ENCODE measurements around the gene PRDM16. TPM values are rescaled to one million over a fixed set of nuclear protein-coding genes. Genes with fewer than 3 reads are reported as not detected.

PRDM16 gene
- total and polyA plus RNA-seq, 4 donors, result 5.0 to 80.7 (median 41.5) TPM

DNA sequence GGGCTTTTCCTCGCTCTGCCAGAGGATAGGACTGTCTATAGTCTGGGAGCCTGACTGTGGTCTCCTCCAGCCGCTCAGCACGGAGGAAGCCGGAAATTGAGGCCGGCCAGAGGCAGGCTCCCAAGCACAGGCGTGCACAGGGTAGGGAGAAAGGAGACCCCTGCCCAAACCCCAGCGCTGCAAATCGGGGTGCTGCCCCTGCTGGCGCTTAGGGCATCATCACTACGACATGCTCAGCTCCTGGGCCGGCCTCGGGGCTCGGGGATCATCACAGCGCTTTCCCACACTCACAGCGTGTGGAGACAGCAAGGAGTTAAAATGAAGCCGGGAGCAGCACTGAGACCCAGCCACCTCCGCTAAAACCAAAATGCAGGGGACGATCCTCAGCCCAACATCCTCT lies 322.7 kb downstream of the PRDM16 start:
- ATAC-seq (ENCODE audit: low FRiP score) (no peak), DNase-seq (no peak)
- Histone ChIP-seq H3K36me3 (ENCODE audit: control insufficient read depth in 1 of 2, insufficient read depth in 2 of 2, low read length in 1 of 2) (no peaks in the 10 kb centered on the region), H3K9me3 (ENCODE audit: control insufficient read depth, low read length) (no peaks in the 10 kb centered on the region), H3K27ac (ENCODE audit: low read depth in 1 of 2, low read length in 2 of 2) (peak overlapping the region; percentile 2 to 31), H3K4me1 (ENCODE audit: control insufficient read depth in 1 of 2, insufficient read depth in 2 of 2, low read length in 2 of 2) (peaks cover 0 to 3% of the 10 kb centered on the region in 2 donors), H3K27me3 (ENCODE audit: control insufficient read depth in 1 of 2, insufficient read depth in 2 of 2, low read length in 1 of 2) (no peaks in the 10 kb centered on the region), H3K4me3 (ENCODE audit: low read length in 2 of 2) (no peak overlapping the region)
- intact Hi-C loops (cut with DNase I), result loop anchor here in 1 of 2 donors (2.0 kb wide), 1 partner anchor 17 kb away; no protein-coding TSS in a partner anchor
- WGBS, 2 donors, result 70 to 79% methylated on average over 18 of the region's 18 CpGs

- Histone ChIP-seq H3K27me3 (ENCODE audit: control insufficient read depth in 1 of 2, insufficient read depth in 2 of 2, low read length in 1 of 2) (no peaks in the 10 kb centered on the region), H3K4me1 (ENCODE audit: control insufficient read depth in 1 of 2, insufficient read depth in 2 of 2, low read length in 2 of 2) (peaks cover 0 to 3% of the 10 kb centered on the region in 2 donors), H3K9me3 (ENCODE audit: control insufficient read depth, low read length) (no peaks in the 10 kb centered on the region), H3K4me3 (ENCODE audit: low read length in 2 of 2) (no peak overlapping the region), H3K36me3 (ENCODE audit: control insufficient read depth in 1 of 2, insufficient read depth in 2 of 2, low read length in 1 of 2) (no peaks in the 10 kb centered on the region), H3K27ac (ENCODE audit: low read depth in 1 of 2, low read length in 2 of 2) (peak overlapping the region; percentile 80 to 97)
- peak; percentile 42 for ATAC-seq (ENCODE audit: low FRiP score)
- DNase-seq, result no peak
- intact Hi-C loops (cut with DNase I), result loop anchor here in 1 of 2 donors (2.0 kb wide), 1 partner anchor 19 kb away; no protein-coding TSS in a partner anchor
- WGBS, 2 donors, result 0 to 1% methylated on average over 61 to 63 of the region's 63 CpGs
These were observed 324.3 kb downstream of the PRDM16 start for GRCh38 chr1:3393024-3393986.

- H3K27me3 ChIP-seq (ENCODE audit: control insufficient read depth in 1 of 2, insufficient read depth in 2 of 2, low read length in 1 of 2), result no peaks in the 10 kb centered on the region
- peak overlapping the region; percentile 80 to 97 for H3K27ac ChIP-seq (ENCODE audit: low read depth in 1 of 2, low read length in 2 of 2)
- DNase-seq (no peak), ATAC-seq (ENCODE audit: low FRiP score) (peak; percentile 40)
- peaks cover 0 to 3% of the 10 kb centered on the region in 2 donors for H3K4me1 ChIP-seq (ENCODE audit: control insufficient read depth in 1 of 2, insufficient read depth in 2 of 2, low read length in 2 of 2)
- WGBS, 2 donors, result 4 to 11% methylated on average over 32 to 59 of the region's 59 CpGs
- no peak overlapping the region for H3K4me3 ChIP-seq (ENCODE audit: low read length in 2 of 2)
- H3K36me3 ChIP-seq (ENCODE audit: control insufficient read depth in 1 of 2, insufficient read depth in 2 of 2, low read length in 1 of 2), result no peaks in the 10 kb centered on the region
- intact Hi-C loops (cut with DNase I), result loop anchor here in 1 of 2 donors (2.0 kb wide), 1 partner anchor 19 kb away; no protein-coding TSS in a partner anchor
- no peaks in the 10 kb centered on the region for H3K9me3 ChIP-seq (ENCODE audit: control insufficient read depth, low read length)
These were observed 325.3 kb downstream of the PRDM16 start for GRCh38 chr1:3393987-3394920.

- no peaks in the 10 kb centered on the region for H3K36me3 ChIP-seq (ENCODE audit: control insufficient read depth in 1 of 2, insufficient read depth in 2 of 2, low read length in 1 of 2)
- ATAC-seq (ENCODE audit: low FRiP score) (no peak), DNase-seq (no peak)
- peaks cover 3% of the 10 kb centered on the region in 2 donors for H3K4me1 ChIP-seq (ENCODE audit: control insufficient read depth in 1 of 2, insufficient read depth in 2 of 2, low read length in 2 of 2)
- H3K9me3 ChIP-seq (ENCODE audit: control insufficient read depth, low read length), result no peaks in the 10 kb centered on the region
- no peaks in the 10 kb centered on the region for H3K27me3 ChIP-seq (ENCODE audit: control insufficient read depth in 1 of 2, insufficient read depth in 2 of 2, low read length in 1 of 2)
- WGBS, 2 donors, result 79 to 89% methylated on average over 11 of the region's 11 CpGs
- H3K4me3 ChIP-seq (ENCODE audit: low read length in 2 of 2), result no peak overlapping the region
- peak overlapping the region in 1 of 2 donors; percentile 80 for H3K27ac ChIP-seq (ENCODE audit: low read depth in 1 of 2, low read length in 2 of 2)
- intact Hi-C loops (cut with DNase I), result loop anchor here in 1 of 2 donors (5.0 kb wide), 1 partner anchor 44 kb away; no protein-coding TSS in a partner anchor
These were observed 327.4 kb downstream of the PRDM16 start for GRCh38 chr1:3396411-3396810.

- peaks cover 3% of the 10 kb centered on the region in 2 donors for H3K4me1 ChIP-seq (ENCODE audit: control insufficient read depth in 1 of 2, insufficient read depth in 2 of 2, low read length in 2 of 2)
- intact Hi-C loops (cut with DNase I), result loop anchor here in 1 of 2 donors (5.0 kb wide), 1 partner anchor 45 kb away; no protein-coding TSS in a partner anchor
- no peak for ATAC-seq (ENCODE audit: low FRiP score)
These were observed 328.3 kb downstream of the PRDM16 start for GRCh38 chr1:3397311-3397710.

GRCh38 chr1:3398396-3399140 lies 329.6 kb downstream of the PRDM16 start:
- DNase-seq (no peak), ATAC-seq (ENCODE audit: low FRiP score) (no peak)
- peaks cover 3 to 5% of the 10 kb centered on the region in 2 donors for H3K4me1 ChIP-seq (ENCODE audit: control insufficient read depth in 1 of 2, insufficient read depth in 2 of 2, low read length in 2 of 2)
- peak overlapping the region in 1 of 2 donors; percentile 24 for H3K27ac ChIP-seq (ENCODE audit: low read depth in 1 of 2, low read length in 2 of 2)
- 63 to 80% methylated on average over 25 of the region's 25 CpGs for WGBS, 2 donors
- no peaks in the 10 kb centered on the region for H3K27me3 ChIP-seq (ENCODE audit: control insufficient read depth in 1 of 2, insufficient read depth in 2 of 2, low read length in 1 of 2)
- H3K4me3 ChIP-seq (ENCODE audit: low read length in 2 of 2), result no peak overlapping the region
- intact Hi-C loops (cut with DNase I), result loop anchor here in 1 of 2 donors (5.0 kb wide), 1 partner anchor 46 kb away; no protein-coding TSS in a partner anchor
- no peaks in the 10 kb centered on the region for H3K36me3 ChIP-seq (ENCODE audit: control insufficient read depth in 1 of 2, insufficient read depth in 2 of 2, low read length in 1 of 2)
- H3K9me3 ChIP-seq (ENCODE audit: control insufficient read depth, low read length), result no peaks in the 10 kb centered on the region

More at GRCh38 chr1:3397311-3397710, 328.3 kb downstream of the PRDM16 start:
- 11 to 24% methylated on average over 17 of the region's 17 CpGs for WGBS, 2 donors
- Histone ChIP-seq H3K27ac (ENCODE audit: low read depth in 1 of 2, low read length in 2 of 2) (peak overlapping the region; percentile 35 to 80), H3K4me3 (ENCODE audit: low read length in 2 of 2) (no peak overlapping the region), H3K36me3 (ENCODE audit: control insufficient read depth in 1 of 2, insufficient read depth in 2 of 2, low read length in 1 of 2) (no peaks in the 10 kb centered on the region), H3K27me3 (ENCODE audit: control insufficient read depth in 1 of 2, insufficient read depth in 2 of 2, low read length in 1 of 2) (no peaks in the 10 kb centered on the region), H3K9me3 (ENCODE audit: control insufficient read depth, low read length) (no peaks in the 10 kb centered on the region)
- no peak for DNase-seq

DNA sequence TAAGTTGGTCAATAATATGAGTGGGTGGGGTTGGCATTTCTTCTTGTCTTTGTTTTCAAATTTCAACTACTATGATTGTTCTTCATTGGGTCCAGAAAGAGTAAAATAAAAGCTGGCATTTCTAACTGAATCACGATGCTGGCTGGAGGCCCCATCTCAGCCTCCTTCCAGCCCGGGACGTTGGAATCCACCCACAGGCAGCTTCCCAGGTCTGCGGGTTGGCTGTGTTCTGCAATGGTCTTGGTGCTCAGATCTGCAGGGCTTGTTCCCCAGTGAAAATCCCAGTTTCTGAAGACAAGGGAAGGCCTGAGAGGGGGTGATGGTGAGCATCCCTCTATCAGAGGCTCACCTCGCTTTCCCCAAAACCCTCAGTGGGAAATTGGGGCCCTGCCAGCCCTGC lies 330.7 kb downstream of the PRDM16 start:
- DNase-seq, result peak in 1 of 2 donors; percentile 72
- H3K4me1 ChIP-seq (ENCODE audit: control insufficient read depth in 1 of 2, insufficient read depth in 2 of 2, low read length in 2 of 2), result peaks cover 0 to 5% of the 10 kb centered on the region in 2 donors
- no peak overlapping the region for H3K4me3 ChIP-seq (ENCODE audit: low read length in 2 of 2)
- peak overlapping the region in 1 of 2 donors; percentile 35 for H3K27ac ChIP-seq (ENCODE audit: low read depth in 1 of 2, low read length in 2 of 2)
- no peaks in the 10 kb centered on the region for H3K9me3 ChIP-seq (ENCODE audit: control insufficient read depth, low read length)
- intact Hi-C loops (cut with DNase I), result loop anchor here in 1 of 2 donors (5.0 kb wide), 1 partner anchor 47 kb away; no protein-coding TSS in a partner anchor
- no peaks in the 10 kb centered on the region for H3K36me3 ChIP-seq (ENCODE audit: control insufficient read depth in 1 of 2, insufficient read depth in 2 of 2, low read length in 1 of 2)
- ATAC-seq (ENCODE audit: low FRiP score), result no peak
- 23% methylated on average over 5 of the region's 5 CpGs for WGBS, 2 donors
- no peaks in the 10 kb centered on the region for H3K27me3 ChIP-seq (ENCODE audit: control insufficient read depth in 1 of 2, insufficient read depth in 2 of 2, low read length in 1 of 2)

All from aorta (tissue), 5 donors.